ENCODE results near the gene NPNT. TPM values are rescaled to one million over a fixed set of nuclear protein-coding genes. Genes with fewer than 3 reads are reported as not detected.

Gene NPNT
- total RNA-seq, 4 donors from 2014 or later: 43.2 to 87.0 (median 59.4) TPM

- 91% methylated on average over 2 of the region's 2 CpGs for WGBS
- intact Hi-C loops (cut with DNase I): no loop called here
- no peaks in the 10 kb centered on the region for H3K9me3 ChIP-seq
Measured at GRCh38 chr4:105969575-105969974, 74.3 kb downstream of the NPNT start.

GRCh38 chr4:105970371-105970770 is 75.1 kb downstream of the NPNT start:
- no peaks in the 10 kb centered on the region for H3K36me3 ChIP-seq
- no peak overlapping the region for H3K4me3 ChIP-seq
- DNase-seq (ENCODE audit: extremely low spot score): no peak
- intact Hi-C loops (cut with DNase I): no loop called here
- TF ChIP-seq POLR2AphosphoS5 (IDR thresholded peaks at IDR 0.05) (no peak), EP300 (IDR thresholded peaks at IDR 0.05) (no peak), POLR2A (IDR thresholded peaks at IDR 0.05; ENCODE audit: low read depth) (no peak)
- TF ChIP-seq, protein P1, sequence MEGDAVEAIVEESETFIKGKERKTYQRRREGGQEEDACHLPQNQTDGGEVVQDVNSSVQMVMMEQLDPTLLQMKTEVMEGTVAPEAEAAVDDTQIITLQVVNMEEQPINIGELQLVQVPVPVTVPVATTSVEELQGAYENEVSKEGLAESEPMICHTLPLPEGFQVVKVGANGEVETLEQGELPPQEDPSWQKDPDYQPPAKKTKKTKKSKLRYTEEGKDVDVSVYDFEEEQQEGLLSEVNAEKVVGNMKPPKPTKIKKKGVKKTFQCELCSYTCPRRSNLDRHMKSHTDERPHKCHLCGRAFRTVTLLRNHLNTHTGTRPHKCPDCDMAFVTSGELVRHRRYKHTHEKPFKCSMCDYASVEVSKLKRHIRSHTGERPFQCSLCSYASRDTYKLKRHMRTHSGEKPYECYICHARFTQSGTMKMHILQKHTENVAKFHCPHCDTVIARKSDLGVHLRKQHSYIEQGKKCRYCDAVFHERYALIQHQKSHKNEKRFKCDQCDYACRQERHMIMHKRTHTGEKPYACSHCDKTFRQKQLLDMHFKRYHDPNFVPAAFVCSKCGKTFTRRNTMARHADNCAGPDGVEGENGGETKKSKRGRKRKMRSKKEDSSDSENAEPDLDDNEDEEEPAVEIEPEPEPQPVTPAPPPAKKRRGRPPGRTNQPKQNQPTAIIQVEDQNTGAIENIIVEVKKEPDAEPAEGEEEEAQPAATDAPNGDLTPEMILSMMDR (IDR thresholded peaks at IDR 0.05): no peak
- H3K9me3 ChIP-seq: no peaks in the 10 kb centered on the region
- no peaks in the 10 kb centered on the region for H3K27me3 ChIP-seq
- 65% methylated on average over 1 of the region's 1 CpG for WGBS
- H3K27ac ChIP-seq (replicated peaks in 1 of 4): no peak overlapping the region
- peaks cover 7 to 15% (median 13%) of the 10 kb centered on the region in 4 donors for H3K4me1 ChIP-seq

More at GRCh38 chr4:105969575-105969974, 74.3 kb downstream of the NPNT start:
- H3K27ac ChIP-seq (replicated peaks in 1 of 4): no peak overlapping the region
- peaks cover 7 to 15% (median 13%) of the 10 kb centered on the region in 4 donors for H3K4me1 ChIP-seq
- H3K4me3 ChIP-seq: no peak overlapping the region
- no peaks in the 10 kb centered on the region for H3K27me3 ChIP-seq
- TF ChIP-seq POLR2A (IDR thresholded peaks at IDR 0.05; ENCODE audit: low read depth): no peak
- TF ChIP-seq POLR2AphosphoS5 (IDR thresholded peaks at IDR 0.05): no peak
- TF ChIP-seq EP300 (IDR thresholded peaks at IDR 0.05): no peak
- TF ChIP-seq, protein P1 (IDR thresholded peaks at IDR 0.05): no peak
- H3K36me3 ChIP-seq: no peaks in the 10 kb centered on the region
- DNase-seq (ENCODE audit: extremely low spot score): no peak

GRCh38 chr4:105971036-105971435 is 75.8 kb downstream of the NPNT start:
- peaks cover 4 to 11% (median 10%) of the 10 kb centered on the region in 4 donors for H3K4me1 ChIP-seq
- H3K36me3 ChIP-seq: no peaks in the 10 kb centered on the region
- H3K27ac ChIP-seq (replicated peaks in 1 of 4): no peak overlapping the region
- 87% methylated on average over 4 of the region's 4 CpGs for WGBS
- no peak overlapping the region for H3K4me3 ChIP-seq
- no peaks in the 10 kb centered on the region for H3K9me3 ChIP-seq
- TF ChIP-seq, protein P1 (IDR thresholded peaks at IDR 0.05): no peak
- DNase-seq (ENCODE audit: extremely low spot score): no peak
- intact Hi-C loops (cut with DNase I): no loop called here
- no peaks in the 10 kb centered on the region for H3K27me3 ChIP-seq

DNA sequence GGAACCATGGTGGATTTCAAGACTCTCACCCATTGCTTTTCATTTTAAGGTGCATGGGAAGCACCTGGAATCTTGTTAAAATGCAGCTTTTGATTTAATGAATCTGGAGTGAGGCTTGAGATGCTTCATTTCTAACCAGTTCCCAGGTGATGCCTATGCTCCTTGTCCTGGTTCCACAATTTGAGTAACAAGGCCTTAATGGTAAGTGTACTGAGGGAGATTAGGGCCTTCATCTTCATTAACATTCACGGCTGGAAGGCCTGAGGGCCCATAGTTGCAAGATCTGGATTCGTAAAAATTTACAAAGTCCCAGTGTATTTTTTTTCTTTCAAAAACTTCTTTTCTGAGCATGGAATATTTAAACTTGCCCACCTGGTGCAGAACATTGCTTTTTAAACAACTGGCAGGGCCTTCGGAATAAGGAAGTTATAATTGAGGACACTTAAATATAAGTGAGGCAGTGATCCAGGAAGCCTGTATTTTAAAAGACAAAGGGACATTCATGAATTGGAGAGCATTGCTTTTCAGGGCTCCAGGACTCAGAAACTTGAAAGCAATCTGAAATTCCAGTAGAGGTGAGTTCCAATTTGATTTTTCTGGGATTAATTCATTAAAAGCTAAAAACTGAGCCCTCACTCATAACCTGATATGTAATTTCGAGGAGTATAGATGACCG is 77.8 kb downstream of the NPNT start:
- Histone ChIP-seq H3K4me1 (no peaks in the 10 kb centered on the region), H3K9me3 (no peaks in the 10 kb centered on the region), H3K4me3 (no peak overlapping the region), H3K27ac (replicated peaks in 1 of 4) (no peak overlapping the region), H3K36me3 (no peaks in the 10 kb centered on the region), H3K27me3 (no peaks in the 10 kb centered on the region)
- WGBS: 87% methylated on average over 5 of the region's 5 CpGs
- no peak for DNase-seq (ENCODE audit: extremely low spot score)
- intact Hi-C loops (cut with DNase I): no loop called here
- TF ChIP-seq, protein P1 (IDR thresholded peaks at IDR 0.05): no peak
- TF ChIP-seq POLR2A (IDR thresholded peaks at IDR 0.05; ENCODE audit: low read depth) (no peak), POLR2AphosphoS5 (IDR thresholded peaks at IDR 0.05) (no peak), EP300 (IDR thresholded peaks at IDR 0.05) (no peak)

GRCh38 chr4:105976915-105977314 is 81.6 kb downstream of the NPNT start:
- 84% methylated on average over 3 of the region's 3 CpGs for WGBS
- Histone ChIP-seq H3K4me1 (peaks cover 0 to 5% (median 0%) of the 10 kb centered on the region in 4 donors), H3K4me3 (no peak overlapping the region), H3K36me3 (no peaks in the 10 kb centered on the region), H3K9me3 (no peaks in the 10 kb centered on the region), H3K27me3 (no peaks in the 10 kb centered on the region), H3K27ac (replicated peaks in 1 of 4) (no peak overlapping the region)
- TF ChIP-seq EP300 (IDR thresholded peaks at IDR 0.05) (no peak), POLR2AphosphoS5 (IDR thresholded peaks at IDR 0.05) (no peak), POLR2A (IDR thresholded peaks at IDR 0.05; ENCODE audit: low read depth) (no peak)
- TF ChIP-seq, protein P1 (IDR thresholded peaks at IDR 0.05): no peak
- DNase-seq (ENCODE audit: extremely low spot score): no peak
- intact Hi-C loops (cut with DNase I): no loop called here
